ENCODE measurements around the gene ASB16. TPM values are rescaled to one million over a fixed set of nuclear protein-coding genes. Genes with fewer than 3 reads are reported as not detected.

ASB16 gene
- total and polyA plus RNA-seq, 2 donors (not counting 1 experiment from before 2014, with no cell fraction given), result not detected

DNA sequence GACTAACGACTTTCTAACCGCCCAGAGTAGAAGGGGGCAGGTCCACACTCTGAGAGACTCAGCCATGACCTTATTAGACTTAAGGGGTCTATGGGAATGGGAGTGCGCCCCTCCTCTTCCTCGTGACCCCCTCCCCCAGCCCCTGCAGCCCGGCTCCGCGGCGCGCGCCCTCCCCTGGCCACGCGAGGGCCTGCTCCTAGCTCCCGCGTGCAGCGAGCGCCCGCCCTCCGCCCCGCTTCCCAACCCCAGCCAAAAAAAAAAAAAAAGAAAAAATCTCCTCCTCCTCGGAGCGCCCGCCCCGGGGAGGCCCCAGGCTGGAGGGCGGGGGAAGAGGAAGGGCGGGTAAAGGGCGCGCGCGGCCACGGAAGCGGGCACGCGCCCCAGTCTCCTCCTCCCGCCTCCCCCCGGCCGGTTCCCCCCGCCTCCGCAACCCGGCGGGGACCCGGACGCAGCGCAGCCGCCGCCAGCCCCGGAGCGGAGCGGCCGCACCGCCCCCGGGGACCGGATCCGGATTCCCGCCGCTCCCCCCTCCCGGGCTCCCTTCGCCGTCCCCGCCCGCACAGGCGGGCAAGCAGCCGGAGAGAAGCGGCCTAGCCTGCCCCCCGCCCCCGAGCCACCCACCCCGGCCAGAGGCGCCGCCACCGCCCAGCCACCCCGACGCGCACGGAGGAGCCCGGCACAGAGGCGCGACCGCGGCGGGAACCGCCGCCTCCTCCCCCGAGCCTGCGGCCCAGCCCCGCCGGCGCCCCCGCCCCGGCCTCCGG lies 48.0 kb downstream of the ASB16 start:
- peak overlapping the region; percentile 50 for H2AFZ ChIP-seq (ENCODE audit: insufficient read depth, low read depth, low read length, poor library complexity, severe bottlenecking)
- under 1% methylated on average over 56 of the region's 89 CpGs for WGBS (ENCODE audit: insufficient coverage)
- peak overlapping the region; percentile 92 for H3K4me2 ChIP-seq (replicated peaks; ENCODE audit: low read depth, low read length, poor library complexity, severe bottlenecking)
- peak overlapping the region; percentile 77 for H3K9ac ChIP-seq (ENCODE audit: low read length)
- peak overlapping the region; percentile 98 for H3K27ac Mint-ChIP-seq
- H3K4me3 ChIP-seq (ENCODE audit: control extremely low read depth in 1 of 5, extremely low read depth in 1 of 5, insufficient read depth in 1 of 5, low read depth in 2 of 5, low read length in 4 of 5), result peak overlapping the region; percentile 61 to 87 (median 74)
- ChIA-PET CTCF (interaction anchor here (0.5 to 5.5 kb wide), 13 partner anchors 7 to 136 kb away, joined by 3 to 62 read pairs (median 6); partner anchors contain the start of genes GRN and SLC25A39), POLR2A (interaction anchor here (0.5 to 7.8 kb wide), 15 partner anchors 8 to 681 kb away, joined by 3 to 100 read pairs (median 5); partner anchors contain the start of genes ATXN7L3, EFTUD2, HDAC5 and SLC25A39)
- H3K27me3 ChIP-seq (replicated peaks in 1 of 4; ENCODE audit: control extremely low read depth in 1 of 4, control insufficient read depth in 3 of 4, insufficient read depth in 4 of 4, low read length in 3 of 4), result no peaks in the 10 kb centered on the region
- peak; percentile 46 for ATAC-seq (ENCODE audit: low read depth)
- no peaks in the 10 kb centered on the region for H3K9me3 ChIP-seq (ENCODE audit: control extremely low read depth in 1 of 3, control insufficient read depth in 2 of 3, insufficient read depth in 1 of 3, low read length in 2 of 3)
- DNase-seq, result peak; percentile 93
- no peak for TF ChIP-seq EZH2 (IDR thresholded peaks at IDR 0.05; ENCODE audit: borderline replicate concordance, insufficient read depth, low read depth, low read length, poor library complexity, severe bottlenecking)
- TF ChIP-seq, protein P1, sequence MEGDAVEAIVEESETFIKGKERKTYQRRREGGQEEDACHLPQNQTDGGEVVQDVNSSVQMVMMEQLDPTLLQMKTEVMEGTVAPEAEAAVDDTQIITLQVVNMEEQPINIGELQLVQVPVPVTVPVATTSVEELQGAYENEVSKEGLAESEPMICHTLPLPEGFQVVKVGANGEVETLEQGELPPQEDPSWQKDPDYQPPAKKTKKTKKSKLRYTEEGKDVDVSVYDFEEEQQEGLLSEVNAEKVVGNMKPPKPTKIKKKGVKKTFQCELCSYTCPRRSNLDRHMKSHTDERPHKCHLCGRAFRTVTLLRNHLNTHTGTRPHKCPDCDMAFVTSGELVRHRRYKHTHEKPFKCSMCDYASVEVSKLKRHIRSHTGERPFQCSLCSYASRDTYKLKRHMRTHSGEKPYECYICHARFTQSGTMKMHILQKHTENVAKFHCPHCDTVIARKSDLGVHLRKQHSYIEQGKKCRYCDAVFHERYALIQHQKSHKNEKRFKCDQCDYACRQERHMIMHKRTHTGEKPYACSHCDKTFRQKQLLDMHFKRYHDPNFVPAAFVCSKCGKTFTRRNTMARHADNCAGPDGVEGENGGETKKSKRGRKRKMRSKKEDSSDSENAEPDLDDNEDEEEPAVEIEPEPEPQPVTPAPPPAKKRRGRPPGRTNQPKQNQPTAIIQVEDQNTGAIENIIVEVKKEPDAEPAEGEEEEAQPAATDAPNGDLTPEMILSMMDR (IDR thresholded peaks at IDR 0.05), result peak; percentile 52
- no peaks in the 10 kb centered on the region for H4K20me1 ChIP-seq (ENCODE audit: control insufficient read depth, insufficient read depth, low read length, poor library complexity, severe bottlenecking)
- H3K4me1 ChIP-seq (ENCODE audit: control insufficient read depth in 2 of 2, insufficient read depth in 2 of 2, low read length in 2 of 2), result peaks cover 49 to 53% of the 10 kb centered on the region in 2 donors
- intact Hi-C loops (cut with micrococcal nuclease), result loop anchor here (1.0 to 2.0 kb wide), 4 partner anchors 8 to 148 kb away; partner anchors contain the start of genes G6PC3, HROB and TMUB2
- peaks cover 56% of the 10 kb centered on the region for H3K4me1 Mint-ChIP-seq
- H3K27ac ChIP-seq (ENCODE audit: low read length in 2 of 2), result peak overlapping the region; percentile 88 to 89
- H3K36me3 ChIP-seq (replicated peaks in 1 of 2; ENCODE audit: control extremely low read depth in 1 of 2, control insufficient read depth in 1 of 2, extremely low read depth in 1 of 2, insufficient read depth in 2 of 2, low read length in 1 of 2), result peaks cover 2 to 25% of the 10 kb centered on the region in 2 experiments
- peaks cover 55% of the 10 kb centered on the region for H3K79me2 ChIP-seq (ENCODE audit: control insufficient read depth, insufficient read depth, low read length)
- H3K27me3 Mint-ChIP-seq, result no peaks in the 10 kb centered on the region
- H3K9me3 Mint-ChIP-seq (ENCODE audit: insufficient read depth), result no peaks in the 10 kb centered on the region
- H3K4me3 Mint-ChIP-seq, result peak overlapping the region; percentile 84

Data from B cell (primary cell).